Activated CD8-positive, alpha-beta memory T cell treated with anti-CD3 and anti-CD28 coated beads, Interleukin-2, amount 50 U/mL, for 48 hours (primary cell): ENCODE results near the gene HDAC8.
"Not testable (repeated sequence)": the region's sequence is repeated elsewhere in the genome, so short reads cannot be mapped to it uniquely, and the experiment has no call there.

Experiments used
- DNase-seq: peaks from one replicate; pipeline ENCODE4 v3.0.0-alpha.2; 2020

Gene HDAC8

GRCh38 chrX:72449034-72449433 lies 123.6 kb downstream of the HDAC8 start:
- not testable (repeated sequence) for DNase-seq

GRCh38 chrX:72440764-72441163 lies 131.9 kb downstream of the HDAC8 start:
- not testable (repeated sequence) for DNase-seq

GRCh38 chrX:72436010-72436409 lies 136.6 kb downstream of the HDAC8 start:
- DNase-seq: no peak

- no peak for DNase-seq
Observed at GRCh38 chrX:72430405-72430968, 142.2 kb downstream of the HDAC8 start.

- no peak for DNase-seq
Observed at GRCh38 chrX:72421797-72422196, 150.8 kb downstream of the HDAC8 start.

- no peak for DNase-seq
Observed at GRCh38 chrX:72409993-72410392, 162.7 kb downstream of the HDAC8 start.

- DNase-seq: no peak
Observed at GRCh38 chrX:72408885-72409284, 163.8 kb downstream of the HDAC8 start.

GRCh38 chrX:72405136-72405535 lies 167.5 kb downstream of the HDAC8 start:
- not testable (repeated sequence) for DNase-seq

GRCh38 chrX:72402614-72403013 lies 170.0 kb downstream of the HDAC8 start:
- DNase-seq: no peak

- DNase-seq: no peak
Observed at GRCh38 chrX:72399816-72400215, 172.8 kb downstream of the HDAC8 start.

GRCh38 chrX:72396117-72396516 lies 176.5 kb downstream of the HDAC8 start:
- DNase-seq: no peak

- DNase-seq: no peak
Observed at GRCh38 chrX:72395237-72395636, 177.4 kb downstream of the HDAC8 start.

GRCh38 chrX:72394518-72395170 lies 178.0 kb downstream of the HDAC8 start:
- no peak for DNase-seq

- no peak for DNase-seq
Observed at GRCh38 chrX:72393836-72394517, 178.7 kb downstream of the HDAC8 start.

GRCh38 chrX:72392816-72393800 lies 179.5 kb downstream of the HDAC8 start:
- no peak for DNase-seq

- DNase-seq: no peak
Observed at GRCh38 chrX:72392042-72392441, 180.6 kb downstream of the HDAC8 start.

GRCh38 chrX:72387247-72387646 lies 185.4 kb downstream of the HDAC8 start:
- DNase-seq: no peak

GRCh38 chrX:72382202-72382595 lies 190.4 kb downstream of the HDAC8 start:
- no peak for DNase-seq

- DNase-seq: no peak
Observed at GRCh38 chrX:72381439-72382201, 191.0 kb downstream of the HDAC8 start.

- DNase-seq: no peak
Observed at GRCh38 chrX:72376124-72376523, 196.5 kb downstream of the HDAC8 start.

- no peak for DNase-seq
Observed at GRCh38 chrX:72373136-72373535, 199.5 kb downstream of the HDAC8 start.

- DNase-seq: no peak
Observed at GRCh38 chrX:72372735-72373134, 199.9 kb downstream of the HDAC8 start.
